Dermis blood vessel endothelial cell (primary cell): Measurements from ENCODE around the gene ST8SIA5. TPM values are rescaled to one million over a fixed set of nuclear protein-coding genes. Genes with fewer than 3 reads are reported as not detected.
A peak's percentile ranks its signal among the peaks of the same experiment; 100 is the strongest.

Experiments
- DNase-seq: peaks from one replicate; pipeline ENCODE4 v3.0.0; 2010
- total RNA-seq: library from RNA; depleted of rRNA; stranded (reverse); fragments of >200 nt; gene quantifications from 2 replicates; pipeline ENCODE4 v1.2.3, GENCODE V29; 2014

Gene ST8SIA5
- total RNA-seq, 1 donor from 2014 or later = not detected

DNA sequence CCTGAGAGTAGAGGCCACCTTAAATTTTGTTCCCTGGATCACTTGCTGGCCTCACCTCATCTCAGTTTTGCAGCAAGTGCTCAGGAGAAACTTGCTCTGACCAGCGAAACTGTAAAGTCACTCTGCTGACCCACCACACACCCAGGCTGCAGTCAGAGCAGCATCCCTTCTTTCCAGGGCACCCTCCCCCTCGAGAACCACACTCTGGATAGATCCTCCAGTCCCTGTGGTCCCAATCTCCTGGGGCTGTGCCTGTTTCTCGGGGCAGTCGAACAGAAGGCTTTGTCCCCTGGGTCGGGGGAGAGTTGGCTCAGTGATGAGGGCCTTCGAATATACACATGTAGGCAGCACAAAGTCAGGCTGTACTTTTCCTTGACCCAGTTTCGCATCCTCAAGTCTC, 18.4 kb downstream of the ST8SIA5 start:
- DNase-seq = no peak

- no peak for DNase-seq
Observed at GRCh38 chr18:46736736-46737135, 20.1 kb downstream of the ST8SIA5 start.

GRCh38 chr18:46736135-46736534, 20.7 kb downstream of the ST8SIA5 start:
- DNase-seq = no peak

DNA sequence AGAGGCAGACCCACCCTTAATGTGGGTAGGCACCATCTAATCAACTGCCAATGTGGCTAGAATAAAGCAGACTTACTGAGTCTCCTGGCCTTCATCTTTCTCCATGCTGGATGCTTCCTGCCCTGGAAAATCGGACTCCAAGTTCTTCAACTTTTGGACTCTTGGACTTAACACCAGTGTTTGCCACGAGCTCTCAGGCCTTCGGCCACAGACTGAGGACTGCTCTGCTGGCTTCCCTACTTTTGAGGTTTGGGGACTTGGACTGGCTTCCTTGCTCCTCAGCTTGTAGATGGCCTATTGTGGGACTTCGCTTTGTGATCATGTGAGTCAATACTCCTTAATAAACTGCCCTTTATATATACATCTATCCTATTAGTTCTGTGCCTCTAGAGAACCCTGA, 21.9 kb downstream of the ST8SIA5 start:
- no peak for DNase-seq

GRCh38 chr18:46733872-46734271, 23.0 kb downstream of the ST8SIA5 start:
- no peak for DNase-seq

- no peak for DNase-seq
Observed at GRCh38 chr18:46732801-46733200, 24.1 kb downstream of the ST8SIA5 start.

GRCh38 chr18:46732201-46732600, 24.7 kb downstream of the ST8SIA5 start:
- DNase-seq = no peak

DNA sequence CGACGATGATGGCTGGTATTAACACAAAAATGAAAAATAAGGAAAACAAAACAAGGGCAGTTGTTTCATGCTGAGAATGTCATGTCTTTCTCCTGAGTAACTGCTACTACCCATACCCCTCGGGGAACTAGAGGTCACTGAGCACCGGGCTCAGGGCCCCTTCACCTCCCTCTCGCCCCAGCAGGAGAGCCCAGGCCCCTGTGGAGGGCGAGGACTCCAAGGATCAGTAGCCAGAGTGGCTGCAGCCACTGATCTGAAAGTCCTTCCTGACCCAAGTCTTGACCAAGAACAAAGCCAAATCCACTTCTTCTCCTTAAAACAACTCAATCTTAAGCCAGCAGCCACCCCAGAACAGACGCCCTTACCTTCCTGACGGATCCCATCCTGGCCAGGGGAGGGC, 25.5 kb downstream of the ST8SIA5 start:
- DNase-seq = no peak

- DNase-seq = no peak
Observed at GRCh38 chr18:46728219-46728930, 28.5 kb downstream of the ST8SIA5 start.

- DNase-seq = no peak
Observed at GRCh38 chr18:46727177-46727576, 29.7 kb downstream of the ST8SIA5 start.

- DNase-seq = no peak
Observed at GRCh38 chr18:46725310-46725709, 31.5 kb downstream of the ST8SIA5 start.

- DNase-seq = no peak
Observed at GRCh38 chr18:46723856-46724415, 32.9 kb downstream of the ST8SIA5 start.

DNA sequence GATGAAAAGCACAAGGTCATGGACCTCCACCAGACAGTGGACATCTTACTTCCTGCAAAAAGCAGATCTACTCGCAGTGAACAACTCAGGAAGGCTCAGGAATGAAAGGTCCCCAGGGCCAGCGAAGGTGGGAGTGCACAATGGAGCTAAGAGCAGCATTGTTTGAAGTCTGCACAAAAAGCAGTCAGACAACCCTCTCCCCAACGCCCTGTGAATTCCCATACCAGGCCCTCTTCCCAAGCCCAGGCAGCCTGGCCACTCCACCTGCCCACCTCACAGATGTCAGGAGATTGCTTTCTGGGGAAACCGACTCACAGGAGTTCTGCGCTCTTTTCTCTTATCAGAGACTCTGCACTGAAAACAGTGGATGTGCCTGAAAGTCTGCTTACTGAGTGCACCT, 34.8 kb downstream of the ST8SIA5 start:
- DNase-seq = no peak

DNA sequence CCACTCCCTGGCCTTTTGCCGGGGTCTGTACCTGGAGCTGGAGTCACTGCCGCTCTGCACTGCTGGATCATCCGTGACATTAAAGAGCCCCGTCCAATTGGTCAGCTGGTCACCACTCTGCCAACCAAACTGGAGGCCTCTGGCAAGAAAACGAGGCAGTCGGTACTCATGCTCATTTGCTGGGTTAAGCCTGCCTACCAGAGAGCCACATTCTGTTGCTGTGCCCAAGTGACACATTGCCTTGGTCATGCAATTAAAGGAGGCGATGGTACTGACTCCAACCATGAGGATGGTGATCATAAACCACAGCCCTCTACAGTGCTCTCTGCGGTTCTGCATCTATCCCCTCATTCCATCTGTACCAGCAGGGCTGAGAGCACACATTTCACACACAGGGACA, 35.5 kb downstream of the ST8SIA5 start:
- no peak for DNase-seq

DNA sequence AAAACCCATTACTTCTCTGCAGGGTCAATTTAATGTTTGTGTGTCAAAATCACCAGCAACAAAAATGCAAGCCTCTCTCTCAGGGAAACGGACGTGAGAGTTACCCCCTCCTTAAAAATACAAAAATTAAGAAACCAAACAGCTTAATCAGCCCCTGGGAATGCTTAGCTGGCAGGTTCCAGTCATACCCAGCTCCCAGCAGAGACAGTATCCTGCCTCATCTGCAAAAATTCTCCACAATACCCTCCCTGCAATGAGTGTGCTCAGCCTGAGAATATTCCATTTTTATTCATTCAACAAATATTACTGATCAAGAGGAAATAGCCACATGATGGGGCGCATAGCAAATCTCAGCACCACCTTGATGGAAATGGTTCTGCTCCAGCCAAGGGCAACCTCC, 36.3 kb downstream of the ST8SIA5 start:
- DNase-seq = no peak

DNA sequence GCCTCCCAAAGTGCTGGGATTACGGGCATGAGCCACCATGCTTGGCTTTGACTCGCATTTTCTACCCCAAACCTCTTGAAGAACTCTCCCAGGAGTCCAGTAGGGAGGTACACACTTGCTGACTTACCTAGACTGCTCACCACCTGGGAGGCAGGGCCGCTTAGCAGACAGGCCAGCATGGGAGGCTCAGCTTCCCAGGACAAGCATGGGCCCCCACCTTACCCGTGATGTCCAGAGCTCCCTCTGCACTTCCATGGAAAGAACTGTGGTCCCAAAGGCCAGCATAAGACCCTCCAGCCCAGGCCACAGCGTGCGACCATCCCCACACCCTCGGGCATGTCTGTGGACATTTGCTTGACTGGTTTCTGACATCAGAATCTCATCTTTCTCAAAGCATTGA, 36.8 kb downstream of the ST8SIA5 start:
- no peak for DNase-seq

DNA sequence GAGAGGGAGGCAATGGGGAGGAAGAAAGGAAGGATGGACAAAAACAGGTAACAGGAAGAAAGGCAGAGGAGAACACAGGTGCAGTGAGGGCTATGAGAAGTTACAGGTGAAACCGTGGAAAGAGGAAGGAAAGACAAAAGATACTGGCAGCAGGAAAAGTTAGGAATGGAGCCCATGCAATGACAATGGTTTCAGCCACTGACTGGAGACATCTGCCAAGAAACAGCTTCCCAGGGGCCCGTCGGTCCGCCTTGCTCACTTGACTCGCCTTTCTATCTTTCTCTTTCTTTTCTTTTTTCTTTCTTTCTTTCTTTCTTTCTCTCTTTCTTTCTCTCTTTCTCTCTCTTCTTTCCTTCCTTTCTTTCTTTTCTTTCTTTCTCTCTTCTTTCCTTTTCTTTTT, 37.5 kb downstream of the ST8SIA5 start:
- peak; percentile 50 for DNase-seq

DNA sequence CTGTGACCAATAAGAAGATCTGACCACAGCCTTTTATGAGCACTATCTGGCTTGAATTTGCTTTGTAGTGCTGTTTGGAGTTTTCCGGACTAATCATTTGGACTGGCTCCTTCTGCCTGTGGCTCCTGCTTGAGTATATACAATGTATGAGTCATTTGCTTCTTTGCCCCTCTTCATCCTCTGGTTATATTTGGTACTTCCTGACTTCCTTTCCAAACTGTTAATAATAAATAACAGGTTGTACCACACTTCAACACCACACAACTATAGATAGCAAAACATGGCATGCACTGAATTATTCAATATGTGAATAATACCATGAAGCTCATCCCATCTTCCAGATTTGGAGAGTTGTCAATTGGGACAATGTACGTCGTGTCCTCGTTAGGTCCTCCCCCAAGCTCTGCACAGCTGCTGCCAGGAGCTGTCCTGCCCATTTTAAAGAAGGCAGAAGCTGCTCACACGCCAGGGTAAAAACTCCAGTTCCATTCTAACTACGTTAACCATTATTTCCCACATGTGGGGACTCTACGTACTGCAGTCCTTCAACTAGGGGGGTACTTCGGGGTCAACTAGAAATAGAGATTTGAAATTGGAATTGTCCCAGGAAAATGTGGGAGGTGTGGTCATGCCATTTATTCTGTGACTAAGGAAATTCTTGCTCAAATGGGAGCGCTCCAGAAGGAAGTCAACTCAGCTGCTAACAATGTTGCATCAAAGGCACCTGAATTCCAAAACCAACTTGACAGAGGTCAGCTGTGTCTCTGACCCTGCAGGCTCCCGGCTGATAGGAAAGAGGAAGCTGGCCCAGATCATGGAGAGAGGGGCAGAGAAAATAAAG, 38.1 kb downstream of the ST8SIA5 start:
- peak; percentile 87 for DNase-seq

- no peak for DNase-seq
Observed at GRCh38 chr18:46716827-46717226, 40.0 kb downstream of the ST8SIA5 start.

DNA sequence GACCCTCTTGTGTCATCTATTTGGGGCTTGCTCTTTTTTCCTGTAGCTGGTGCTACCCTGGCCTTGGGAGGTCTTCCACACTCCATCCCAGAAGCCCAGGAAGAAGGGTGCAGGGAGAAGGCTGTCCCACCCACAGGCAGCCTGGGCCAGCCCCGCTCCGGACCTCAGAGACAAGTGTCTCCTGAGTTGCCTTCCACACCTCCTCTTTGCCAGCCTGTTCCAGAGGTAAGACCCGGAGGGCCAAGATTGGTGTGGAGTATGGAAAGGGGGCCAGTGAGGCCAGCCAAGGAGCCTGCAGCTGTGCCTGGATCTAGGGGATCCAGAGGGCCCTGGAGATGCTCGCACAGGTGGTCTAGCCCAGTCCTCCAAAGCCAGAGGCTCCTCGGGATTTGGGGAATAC, 40.5 kb downstream of the ST8SIA5 start:
- no peak for DNase-seq

- DNase-seq = no peak
Observed at GRCh38 chr18:46715062-46715461, 41.8 kb downstream of the ST8SIA5 start.

- DNase-seq = no peak
Observed at GRCh38 chr18:46712406-46712805, 44.4 kb downstream of the ST8SIA5 start.

DNA sequence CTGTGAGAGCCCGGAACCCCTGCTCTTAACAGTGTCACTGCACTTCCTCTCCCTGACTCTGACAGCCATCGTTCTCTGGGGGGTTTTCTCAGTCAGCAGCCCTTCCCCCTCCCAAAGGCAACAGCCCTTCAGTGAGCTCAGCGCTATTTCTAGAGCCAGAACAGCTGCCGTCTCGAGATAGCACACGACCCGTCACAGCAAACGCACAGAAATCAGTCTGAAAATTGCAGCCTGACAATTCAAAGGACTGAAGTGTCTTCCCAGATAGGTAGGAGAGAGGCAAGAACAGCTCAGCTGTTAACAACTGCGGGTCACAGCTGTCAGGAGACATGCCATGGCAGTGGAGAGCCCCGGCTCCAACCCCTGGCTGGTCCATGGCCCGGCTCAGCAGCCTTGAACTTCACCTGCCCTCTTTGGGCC, 45.4 kb downstream of the ST8SIA5 start:
- no peak for DNase-seq

GRCh38 chr18:46706968-46707367, 49.9 kb downstream of the ST8SIA5 start:
- DNase-seq = no peak
